Panc1 (cell line): ENCODE results near the gene ECT2L.

ENCODE experiments used
- CTCF ChIP-seq: fragments of 450-650 bp; IDR thresholded peaks from 2 replicates; pipeline ENCODE4 v1.5.1; 2017; ENCODE audit warnings: mild to moderate bottlenecking
- POLR2AphosphoS5 ChIP-seq: IDR thresholded peaks from 2 replicates; pipeline ENCODE4 v1.6.1; 2012; ENCODE audit warnings: mild to moderate bottlenecking, low read depth, low read length, moderate library complexity

- TF ChIP-seq CTCF (no peak), POLR2AphosphoS5 (no peak)
Observed at GRCh38 chr6:138944412-138944811, 148.5 kb downstream of the ECT2L start.
